Measurements from ENCODE around the gene ACOT9.
"Not testable (repeated sequence)": the region's sequence is repeated elsewhere in the genome, so short reads cannot be mapped to it uniquely, and the experiment has no call there.

Gene ACOT9

GRCh38 chrX:23756165-23756564 lies 13.1 kb upstream of the ACOT9 start:
- no peak for DNase-seq (ENCODE audit: low read depth, low spot score)
- H3K4me3 ChIP-seq (ENCODE audit: low read depth, low read length): no peak overlapping the region
- TF ChIP-seq CTCF (IDR thresholded peaks at IDR 0.05; ENCODE audit: insufficient read depth, low read length, missing control alignments): peak; percentile 34
- ChIA-PET POLR2A (interaction anchor here (1.6 kb wide), 1 partner anchor 27 kb away, joined by 3 read pairs; the partner anchor contains the start of gene SAT1), CTCF (interaction anchor here (1.5 to 5.8 kb wide), 4 partner anchors 145 to 151 kb away, joined by 5 to 49 read pairs (median 24); partner anchors contain the start of genes APOO and CXorf58)

GRCh38 chrX:23754664-23755063 lies 11.6 kb upstream of the ACOT9 start:
- ChIA-PET CTCF (interaction anchor here (5.8 kb wide), 1 partner anchor 147 kb away, joined by 49 read pairs; no protein-coding TSS in a partner anchor), POLR2A (interaction anchor here (1.6 kb wide), 1 partner anchor 28 kb away, joined by 3 read pairs; the partner anchor contains the start of gene SAT1)
- no peak for TF ChIP-seq CTCF (IDR thresholded peaks at IDR 0.05; ENCODE audit: insufficient read depth, low read length, missing control alignments)
- no peak overlapping the region for H3K4me3 ChIP-seq (ENCODE audit: low read depth, low read length)
- no peak for DNase-seq (ENCODE audit: low read depth, low spot score)

GRCh38 chrX:23752740-23753415 lies 9.8 kb upstream of the ACOT9 start:
- no peak overlapping the region for H3K4me3 ChIP-seq (ENCODE audit: low read depth, low read length)
- ChIA-PET CTCF (interaction anchor here (0.8 to 5.8 kb wide), 6 partner anchors 10 to 152 kb away, joined by 3 to 49 read pairs (median 4); no protein-coding TSS in a partner anchor), POLR2A (interaction anchor here (0.9 to 2.0 kb wide), 2 partner anchors 10 to 80 kb away, joined by 4 to 7 read pairs; partner anchors contain the start of gene ACOT9)
- peak; percentile 44 for DNase-seq (ENCODE audit: low read depth, low spot score)
- no peak for TF ChIP-seq CTCF (IDR thresholded peaks at IDR 0.05; ENCODE audit: insufficient read depth, low read length, missing control alignments)

- DNase-seq (ENCODE audit: low read depth, low spot score): no peak
- CTCF ChIA-PET: interaction anchor here (1.5 kb wide), 1 partner anchor 152 kb away, joined by 5 read pairs; no protein-coding TSS in a partner anchor
- POLR2A ChIA-PET: no interaction called here
- H3K4me3 ChIP-seq (ENCODE audit: low read depth, low read length): no peak overlapping the region
- no peak for TF ChIP-seq CTCF (IDR thresholded peaks at IDR 0.05; ENCODE audit: insufficient read depth, low read length, missing control alignments)
These were observed 6.5 kb upstream of the ACOT9 start for GRCh38 chrX:23749576-23749975.

- no peak for TF ChIP-seq CTCF (IDR thresholded peaks at IDR 0.05; ENCODE audit: insufficient read depth, low read length, missing control alignments)
- ChIA-PET CTCF (interaction anchor here (1.5 kb wide), 1 partner anchor 153 kb away, joined by 5 read pairs; no protein-coding TSS in a partner anchor), POLR2A (no interaction called here)
- H3K4me3 ChIP-seq (ENCODE audit: low read depth, low read length): no peak overlapping the region
- DNase-seq (ENCODE audit: low read depth, low spot score): no peak
These were observed 6.1 kb upstream of the ACOT9 start for GRCh38 chrX:23749129-23749528.

- no peak for TF ChIP-seq CTCF (IDR thresholded peaks at IDR 0.05; ENCODE audit: insufficient read depth, low read length, missing control alignments)
- POLR2A ChIA-PET: no interaction called here
- H3K4me3 ChIP-seq (ENCODE audit: low read depth, low read length): no peak overlapping the region
- CTCF ChIA-PET: no interaction called here
- no peak for DNase-seq (ENCODE audit: low read depth, low spot score)
These were observed 2.7 kb upstream of the ACOT9 start for GRCh38 chrX:23745786-23746185.

- H3K4me3 ChIP-seq (ENCODE audit: low read depth, low read length): peak overlapping the region; percentile 76
- not testable (repeated sequence) for DNase-seq (ENCODE audit: low read depth, low spot score)
- ChIA-PET CTCF (interaction anchor here (0.6 to 4.7 kb wide), 4 partner anchors 13 to 158 kb away, joined by 4 to 30 read pairs (median 5); partner anchors contain the start of gene SAT1), POLR2A (interaction anchor here (0.9 to 2.9 kb wide), 6 partner anchors 9 to 282 kb away, joined by 3 to 20 read pairs (median 6); partner anchors contain the start of gene SAT1)
These were observed 521 bp upstream of the ACOT9 start for GRCh38 chrX:23743623-23743971.
